DND-41 (cell line): ENCODE results near the gene BRINP3.

ENCODE experiments used
- EZH2 ChIP-seq: IDR thresholded peaks from 3 replicates; pipeline ENCODE4 v1.6.1; 2012; ENCODE audit warnings: borderline replicate concordance, low read depth, mild to moderate bottlenecking, moderate library complexity, low read length, inconsistent platforms; ENCODE audit not compliant: severe bottlenecking
- TF ChIP-seq, protein P1 (sequence below): IDR thresholded peaks from 2 replicates; pipeline ENCODE4 v1.5.1; 2012; ENCODE audit warnings: borderline replicate concordance, low read length, moderate library complexity, mild to moderate bottlenecking; ENCODE audit not compliant: poor library complexity, severe bottlenecking; ENCODE audit errors: extremely low read depth

DNA sequence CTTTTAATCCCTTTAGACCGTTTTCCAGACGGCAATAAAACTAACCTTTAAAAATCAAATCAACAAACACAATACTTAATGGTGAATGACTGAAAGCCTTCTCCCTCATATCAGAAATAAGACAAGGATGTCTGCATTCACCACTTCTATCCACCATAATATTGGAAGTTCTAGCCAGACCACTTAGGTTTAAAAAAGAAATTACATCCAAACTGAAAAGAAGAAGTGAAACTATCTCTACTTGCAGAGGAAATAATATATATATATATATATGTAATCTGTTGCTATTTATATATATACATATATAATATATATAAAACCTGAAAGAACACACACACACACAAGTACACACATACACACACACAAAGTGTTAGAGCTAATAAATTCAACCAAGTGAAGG lies 100.4 kb downstream of the BRINP3 start:
- TF ChIP-seq EZH2: no peak
- TF ChIP-seq, protein P1, sequence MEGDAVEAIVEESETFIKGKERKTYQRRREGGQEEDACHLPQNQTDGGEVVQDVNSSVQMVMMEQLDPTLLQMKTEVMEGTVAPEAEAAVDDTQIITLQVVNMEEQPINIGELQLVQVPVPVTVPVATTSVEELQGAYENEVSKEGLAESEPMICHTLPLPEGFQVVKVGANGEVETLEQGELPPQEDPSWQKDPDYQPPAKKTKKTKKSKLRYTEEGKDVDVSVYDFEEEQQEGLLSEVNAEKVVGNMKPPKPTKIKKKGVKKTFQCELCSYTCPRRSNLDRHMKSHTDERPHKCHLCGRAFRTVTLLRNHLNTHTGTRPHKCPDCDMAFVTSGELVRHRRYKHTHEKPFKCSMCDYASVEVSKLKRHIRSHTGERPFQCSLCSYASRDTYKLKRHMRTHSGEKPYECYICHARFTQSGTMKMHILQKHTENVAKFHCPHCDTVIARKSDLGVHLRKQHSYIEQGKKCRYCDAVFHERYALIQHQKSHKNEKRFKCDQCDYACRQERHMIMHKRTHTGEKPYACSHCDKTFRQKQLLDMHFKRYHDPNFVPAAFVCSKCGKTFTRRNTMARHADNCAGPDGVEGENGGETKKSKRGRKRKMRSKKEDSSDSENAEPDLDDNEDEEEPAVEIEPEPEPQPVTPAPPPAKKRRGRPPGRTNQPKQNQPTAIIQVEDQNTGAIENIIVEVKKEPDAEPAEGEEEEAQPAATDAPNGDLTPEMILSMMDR: no peak
